PC-9 (cell line): ENCODE results near the gene BSND. TPM values are rescaled to one million over a fixed set of nuclear protein-coding genes. Genes with fewer than 3 reads are reported as not detected.

Experiments used
- BruUV-seq: library from RNA; stranded (reverse); fragments of 400-500 nt; replicated peaks from 2 replicates; lab custom pipeline; 2021; lab: Mats Ljungman, UMichigan
- CTCF ChIA-PET: fragments of 300-600 bp; sonication (Branson Sonifier 250); formaldehyde crosslinking; loops from one replicate; lab custom pipeline; 2022; ENCODE audit warnings: antibody characterized with exemption; lab: Charles Lee
- POLR2A ChIA-PET: fragments of 300-600 bp; sonication (Branson Sonifier 250); formaldehyde crosslinking; loops from one replicate; lab custom pipeline; 2022; ENCODE audit warnings: antibody characterized with exemption; ENCODE audit not compliant: unreplicated experiment; lab: Charles Lee
- DNase-seq, 2 experiments: peaks; one replicate each; pipeline versions ENCODE4 v3.0.0 to v3.0.0-alpha.2; 2015 to 2022; ENCODE audit warnings: mixed read lengths in 1 of 2
- H2AFZ ChIP-seq: fragments of 200-600 bp; sonication (generic); 2 replicates; pipeline ENCODE4 v1.8.1; 2017; ENCODE audit warnings: antibody characterized with exemption
- H3F3A ChIP-seq: fragments of 200-600 bp; sonication (generic); 2 replicates; pipeline ENCODE4 v1.8.1; 2017; ENCODE audit warnings: antibody characterized with exemption, mild to moderate bottlenecking, low read depth; ENCODE audit not compliant: insufficient read depth
- H3K27ac ChIP-seq: fragments of 200-600 bp; sonication (generic); 2 replicates; pipeline ENCODE4 v1.6.1; 2016; ENCODE audit warnings: mixed run types
- H3K27me3 ChIP-seq: fragments of 200-600 bp; sonication (generic); 2 replicates; pipeline ENCODE4 v1.6.1; 2016; ENCODE audit warnings: low read depth, mixed run types; ENCODE audit not compliant: insufficient read depth
- H3K36me3 ChIP-seq: fragments of 200-600 bp; sonication (generic); 2 replicates; pipeline ENCODE4 v1.6.1; 2016; ENCODE audit warnings: low read depth, mixed run types
- H3K4me1 ChIP-seq: fragments of 200-600 bp; sonication (generic); replicated peaks from 2 replicates; pipeline ENCODE4 v1.6.1; 2016; ENCODE audit warnings: mixed run types; ENCODE audit not compliant: insufficient read depth
- H3K4me2 ChIP-seq: fragments of 200-600 bp; sonication (generic); 2 replicates; pipeline ENCODE4 v1.6.1; 2017; ENCODE audit warnings: mixed run types
- H3K4me3 ChIP-seq: fragments of 200-600 bp; sonication (generic); 2 replicates; pipeline ENCODE4 v1.6.1; 2016; ENCODE audit warnings: mixed run types
- H3K79me2 ChIP-seq: fragments of 200-600 bp; sonication (generic); 2 replicates; pipeline ENCODE4 v1.6.1; 2017; ENCODE audit warnings: low read depth, mixed run types
- H3K9me2 ChIP-seq: fragments of 200-600 bp; sonication (generic); 2 replicates; pipeline ENCODE4 v1.8.1; 2017; ENCODE audit warnings: mild to moderate bottlenecking; ENCODE audit not compliant: insufficient read depth
- H3K9me3 ChIP-seq: fragments of 200-600 bp; sonication (generic); 2 replicates; pipeline ENCODE4 v1.8.1; 2016; ENCODE audit warnings: low read depth; ENCODE audit not compliant: insufficient read depth
- H4K20me1 ChIP-seq: fragments of 200-600 bp; sonication (generic); 2 replicates; pipeline ENCODE4 v1.8.1; 2017; ENCODE audit not compliant: insufficient read depth
- CTCF ChIP-seq: fragments of 200-600 bp; sonication (generic); conservative IDR thresholded peaks from 2 replicates; pipeline ENCODE4 v1.6.1; 2017; ENCODE audit warnings: mixed run types, antibody characterized with exemption, mild to moderate bottlenecking, moderate library complexity
- EZH2 ChIP-seq: fragments of 200-600 bp; sonication (generic); IDR thresholded peaks from 2 replicates; pipeline ENCODE4 v1.8.0; 2017; ENCODE audit warnings: antibody characterized with exemption, low read depth
- intact Hi-C: fragments of 100-400 bp; cut with micrococcal nuclease; formaldehyde crosslinking; loops from one replicate; pipeline ENCODE4 v1.10.0; 2022; ENCODE audit not compliant: unreplicated experiment
- total RNA-seq: library from RNA; stranded (reverse); gene quantifications from 2 replicates; pipeline ENCODE4 v1.2.3, GENCODE V29; 2021

Gene BSND
- total RNA-seq, 1 experiment from 2014 or later: 0.09 TPM

GRCh38 chr1:55054396-55054795 lies 55.7 kb downstream of the BSND start:
- CTCF ChIA-PET: no interaction called here
- no peaks in the 10 kb centered on the region for H3F3A ChIP-seq

GRCh38 chr1:55055084-55055882 lies 56.5 kb downstream of the BSND start:
- intact Hi-C loops: no loop called here
- no peaks in the 10 kb centered on the region for H3K9me2 ChIP-seq
- POLR2A ChIA-PET: no interaction called here

More at GRCh38 chr1:55054396-55054795, 55.7 kb downstream of the BSND start:
- TF ChIP-seq CTCF (no peak), EZH2 (no peak)
- no TSS peak for BruUV-seq
- Histone ChIP-seq H3K27me3 (no peaks in the 10 kb centered on the region), H2AFZ (no peak overlapping the region), H3K4me1 (no peaks in the 10 kb centered on the region), H3K9me2 (no peaks in the 10 kb centered on the region), H3K79me2 (no peaks in the 10 kb centered on the region), H3K9me3 (no peaks in the 10 kb centered on the region), H4K20me1 (no peaks in the 10 kb centered on the region), H3K27ac (no peak overlapping the region), H3K4me2 (no peak overlapping the region), H3K4me3 (no peak overlapping the region), H3K36me3 (no peaks in the 10 kb centered on the region)
- no peak for DNase-seq
- intact Hi-C loops: no loop called here
- POLR2A ChIA-PET: no interaction called here

GRCh38 chr1:55055951-55056631 lies 57.4 kb downstream of the BSND start:
- H3F3A ChIP-seq: no peaks in the 10 kb centered on the region
- intact Hi-C loops: no loop called here
- no peak overlapping the region for H3K4me3 ChIP-seq
- no TSS peak for BruUV-seq
- H3K36me3 ChIP-seq: no peaks in the 10 kb centered on the region
- H3K27me3 ChIP-seq: no peaks in the 10 kb centered on the region
- H4K20me1 ChIP-seq: no peaks in the 10 kb centered on the region
- H2AFZ ChIP-seq: no peak overlapping the region
- no peak overlapping the region for H3K27ac ChIP-seq
- POLR2A ChIA-PET: no interaction called here
- H3K4me2 ChIP-seq: no peak overlapping the region
- H3K9me2 ChIP-seq: no peaks in the 10 kb centered on the region
- no peak for DNase-seq
- CTCF ChIA-PET: no interaction called here
- no peaks in the 10 kb centered on the region for H3K4me1 ChIP-seq
- no peak for TF ChIP-seq CTCF
- TF ChIP-seq EZH2: no peak
- no peaks in the 10 kb centered on the region for H3K79me2 ChIP-seq
- no peaks in the 10 kb centered on the region for H3K9me3 ChIP-seq

More at GRCh38 chr1:55055084-55055882, 56.5 kb downstream of the BSND start:
- TF ChIP-seq CTCF (no peak), EZH2 (no peak)
- H3K36me3 ChIP-seq: no peaks in the 10 kb centered on the region
- BruUV-seq: no TSS peak
- DNase-seq: no peak
- no peaks in the 10 kb centered on the region for H3K27me3 ChIP-seq
- CTCF ChIA-PET: no interaction called here
- no peaks in the 10 kb centered on the region for H4K20me1 ChIP-seq
- no peak overlapping the region for H2AFZ ChIP-seq
- no peak overlapping the region for H3K27ac ChIP-seq
- H3K4me1 ChIP-seq: no peaks in the 10 kb centered on the region
- H3K9me3 ChIP-seq: no peaks in the 10 kb centered on the region
- H3K4me3 ChIP-seq: no peak overlapping the region
- no peaks in the 10 kb centered on the region for H3K79me2 ChIP-seq
- H3F3A ChIP-seq: no peaks in the 10 kb centered on the region
- no peak overlapping the region for H3K4me2 ChIP-seq
